HCT116 (cell line): Measurements from ENCODE around the gene BAIAP2L1. TPM values are rescaled to one million over a fixed set of nuclear protein-coding genes. Genes with fewer than 3 reads are reported as not detected.
A peak's percentile ranks its signal among the peaks of the same experiment; 100 is the strongest.
"Not testable (repeated sequence)": the region's sequence is repeated elsewhere in the genome, so short reads cannot be mapped to it uniquely, and the experiment has no call there.

Experiments
- ATAC-seq: fragments of 200-7000 bp; cut with Tn5 transposase; 2 replicates; pipeline ENCODE4 v1.9.1; 2020; ENCODE audit warnings: mild to moderate bottlenecking, moderate library complexity
- BruUV-seq: library from RNA; stranded (reverse); fragments of 400-500 nt; replicated peaks from 2 replicates; lab custom pipeline; 2021; lab: Mats Ljungman, UMichigan
- CTCF ChIA-PET: fragments of 300-600 bp; sonication (Branson Sonifier 250); formaldehyde crosslinking; loops from one replicate; lab custom pipeline; 2021; ENCODE audit warnings: antibody characterized with exemption; lab: Charles Lee
- POLR2A ChIA-PET: fragments of 300-600, 350-600 bp; sonication (Branson Sonifier 250); formaldehyde crosslinking; loops from one replicate; lab custom pipeline; 2021; ENCODE audit warnings: antibody characterized with exemption; lab: Charles Lee
- RAD21 ChIA-PET, 2 experiments: fragments of 300-600 bp; sonication (Branson Sonifier 250); formaldehyde crosslinking; loops; one replicate each; lab custom pipeline; 2023; ENCODE audit warnings: low total read pairs in 2 of 2; ENCODE audit not compliant: uncharacterized antibody in 2 of 2, unreplicated experiment in 2 of 2, low non-redundant PET in 1 of 2; lab: Charles Lee
- DNase-seq: peaks from one replicate; pipeline ENCODE4 v3.0.0-alpha.2; 2010; ENCODE audit warnings: low read depth, low spot score
- H2AFZ ChIP-seq: fragments of 200-600 bp; shearing (Covaris generic), sonication (generic); 2 replicates; pipeline ENCODE4 v1.6.1; 2017; ENCODE audit warnings: low read depth, mixed run types, mixed read lengths, antibody characterized with exemption, low read length; ENCODE audit not compliant: poor library complexity, severe bottlenecking
- H3K27ac ChIP-seq: 2 replicates; pipeline ENCODE4 v1.5.1; 2012; ENCODE audit warnings: low read depth, low read length
- H3K27me3 ChIP-seq: fragments of 200-600 bp; sonication (generic); 2 replicates; pipeline ENCODE4 v1.6.1; 2016; ENCODE audit warnings: mixed run types, low read length, mixed read lengths; ENCODE audit not compliant: insufficient read depth
- H3K36me3 ChIP-seq, 2 experiments: fragments of 200-500 bp in 1 of 2; fragments of 200-600 bp in 1 of 2; sonication (Bioruptor generic) in 1 of 2; sonication (generic) in 1 of 2; 2 replicates each; pipeline versions ENCODE4 v1.5.1 to v1.6.1; 2014 to 2016; ENCODE audit warnings: low read length in 2 of 2, inconsistent platforms in 1 of 2, mixed read lengths in 1 of 2, mixed run types in 1 of 2; ENCODE audit not compliant: insufficient read depth in 2 of 2, control insufficient read depth in 1 of 2
- H3K4me1 ChIP-seq, 2 experiments: fragments of 200-600 bp in 1 of 2; sonication (generic) in 1 of 2; 2 replicates each; pipeline versions ENCODE4 v1.5.1 to v1.6.1; 2012 to 2017; ENCODE audit warnings: low read length in 2 of 2, inconsistent platforms in 1 of 2, mild to moderate bottlenecking in 1 of 2, mixed read lengths in 1 of 2, mixed run types in 1 of 2, moderate library complexity in 1 of 2; ENCODE audit not compliant: insufficient read depth in 2 of 2, control insufficient read depth in 1 of 2
- H3K4me2 ChIP-seq: fragments of 200-600 bp; sonication (generic); 2 replicates; pipeline ENCODE4 v1.6.1; 2017; ENCODE audit warnings: mixed run types, low read length, mixed read lengths
- H3K4me3 ChIP-seq, 2 experiments: fragments of 200-600 bp in 1 of 2; sonication (generic) in 1 of 2; replicated peaks in 1 of 2; 2 replicates each; pipeline ENCODE4 v1.5.1; 2011 to 2016; ENCODE audit warnings: low read length in 2 of 2, control low read depth in 1 of 2, low read depth in 1 of 2, mild to moderate bottlenecking in 1 of 2, mixed read lengths in 1 of 2, mixed run types in 1 of 2
- H3K79me2 ChIP-seq: fragments of 200-600 bp; sonication (generic); 2 replicates; pipeline ENCODE4 v1.6.1; 2017; ENCODE audit warnings: mild to moderate bottlenecking, mixed run types, low read length, moderate library complexity, mixed read lengths; ENCODE audit not compliant: insufficient read depth
- H3K9ac ChIP-seq: fragments of 200-600 bp; sonication (generic); 2 replicates; pipeline ENCODE4 v1.6.1; 2016; ENCODE audit warnings: low read length, mixed read lengths
- H3K9me2 ChIP-seq: fragments of 200-600 bp; sonication (generic), shearing (Covaris generic); 2 replicates; pipeline ENCODE4 v1.6.1; 2017; ENCODE audit warnings: mixed run types, mild to moderate bottlenecking, moderate library complexity; ENCODE audit not compliant: insufficient read depth
- H3K9me3 ChIP-seq, 2 experiments: fragments of 200-500 bp in 1 of 2; fragments of 200-600 bp in 1 of 2; sonication (Bioruptor generic) in 1 of 2; sonication (generic) in 1 of 2; 2 replicates each; pipeline ENCODE4 v1.6.1; 2014 to 2017; ENCODE audit warnings: low read length in 2 of 2, mixed read lengths in 2 of 2, inconsistent platforms in 1 of 2, low read depth in 1 of 2, mild to moderate bottlenecking in 1 of 2, mixed run types in 1 of 2, moderate library complexity in 1 of 2; ENCODE audit not compliant: control insufficient read depth in 1 of 2, insufficient read depth in 1 of 2
- H4K20me1 ChIP-seq: fragments of 200-600 bp; sonication (generic), shearing (Covaris generic); 2 replicates; pipeline ENCODE4 v1.6.1; 2017; ENCODE audit warnings: mixed run types, mild to moderate bottlenecking, moderate library complexity; ENCODE audit not compliant: insufficient read depth
- CBX3 ChIP-seq: IDR thresholded peaks from 2 replicates; pipeline ENCODE4 v1.6.1; 2012; ENCODE audit warnings: low read depth
- ELF1 ChIP-seq: IDR thresholded peaks from 2 replicates; pipeline ENCODE4 v1.6.1; 2012; ENCODE audit warnings: low read depth, borderline replicate concordance
- FOSL1 ChIP-seq: IDR thresholded peaks from 2 replicates; pipeline ENCODE4 v1.6.1; 2012; ENCODE audit warnings: low read depth
- JUND ChIP-seq: IDR thresholded peaks from 2 replicates; pipeline ENCODE4 v1.6.1; 2012
- MAX ChIP-seq: IDR thresholded peaks from 2 replicates; pipeline ENCODE4 v1.6.1; 2012
- POLR2A ChIP-seq: IDR thresholded peaks from 2 replicates; pipeline ENCODE4 v1.7.0; 2011; ENCODE audit warnings: borderline replicate concordance; ENCODE audit not compliant: insufficient read depth, insufficient read length; ENCODE audit errors: extremely low read depth
- POLR2AphosphoS5 ChIP-seq: IDR thresholded peaks from 2 replicates; pipeline ENCODE4 v1.6.1; 2011; ENCODE audit warnings: mild to moderate bottlenecking, low read depth, low read length, moderate library complexity
- RAD21 ChIP-seq: IDR thresholded peaks from 2 replicates; pipeline ENCODE4 v1.6.1; 2012; ENCODE audit warnings: low read depth, mild to moderate bottlenecking
- SIN3A ChIP-seq: IDR thresholded peaks from 2 replicates; pipeline ENCODE4 v1.6.1; 2012; ENCODE audit warnings: low read depth
- SP1 ChIP-seq: IDR thresholded peaks from 2 replicates; pipeline ENCODE4 v1.6.1; 2012; ENCODE audit warnings: low read depth
- SRF ChIP-seq: IDR thresholded peaks from 2 replicates; pipeline ENCODE4 v1.6.1; 2012; ENCODE audit warnings: low read depth
- TCF7L2 ChIP-seq: IDR thresholded peaks from 2 replicates; pipeline ENCODE4 v1.7.0; 2011; ENCODE audit warnings: borderline replicate concordance, inconsistent platforms; ENCODE audit not compliant: insufficient read depth, insufficient read length; ENCODE audit errors: extremely low read depth
- ZBTB33 ChIP-seq: IDR thresholded peaks from 2 replicates; pipeline ENCODE4 v1.6.1; 2011; ENCODE audit warnings: mild to moderate bottlenecking, low read length, moderate library complexity; ENCODE audit not compliant: insufficient replicate concordance; ENCODE audit errors: extremely low read depth
- ZFX ChIP-seq: fragments of 450-650 bp; IDR thresholded peaks from 2 replicates; pipeline ENCODE4 v1.6.1; 2017
- intact Hi-C: fragments of 100-400 bp; cut with micrococcal nuclease; formaldehyde crosslinking; loops from 2 replicates; pipeline ENCODE4 v1.10.0; 2022
- total RNA-seq: library from RNA; stranded (reverse); gene quantifications from one replicate; pipeline ENCODE4 v1.2.1, GENCODE V29; 2021; ENCODE audit not compliant: unreplicated experiment

The BAIAP2L1 gene
- total RNA-seq, 1 experiment from 2014 or later, result 61.2 TPM

GRCh38 chr7:98419316-98419691 is 18.4 kb upstream of the BAIAP2L1 start:
- H3K9ac ChIP-seq, result peak overlapping the region; percentile 58
- H3K36me3 ChIP-seq, DNase-seq, H3K27me3 ChIP-seq, H3K9me3 ChIP-seq, H4K20me1 ChIP-seq, H3K79me2 ChIP-seq, H3K9me2 ChIP-seq: not testable (repeated sequence)
- RAD21 ChIA-PET, result interaction anchor here in 1 of 2 experiments (0.9 kb wide), 1 partner anchor 18 kb away, joined by 3 read pairs; the partner anchor contains the start of gene BAIAP2L1
- POLR2A ChIA-PET, result interaction anchor here (1.1 to 1.2 kb wide), 3 partner anchors 403 to 461 kb away, joined by 3 to 4 read pairs (median 3); no protein-coding TSS in a partner anchor
- H2AFZ ChIP-seq, result peak overlapping the region; percentile 16
- H3K4me1 ChIP-seq, result peaks cover 30 to 57% of the 10 kb centered on the region in 2 experiments
- intact Hi-C loops, result loop anchor here (1.0 to 2.0 kb wide), 2 partner anchors 65 to 125 kb away; no protein-coding TSS in a partner anchor
- peak overlapping the region; percentile 78 for H3K4me2 ChIP-seq
- CTCF ChIA-PET, result interaction anchor here (1.2 to 4.8 kb wide), 7 partner anchors 18 to 417 kb away, joined by 3 to 31 read pairs (median 9); partner anchors contain the start of gene BAIAP2L1
- BruUV-seq, result TSS peak; percentile 88
- peak overlapping the region; percentile 78 for H3K27ac ChIP-seq
- peak; percentile 4 for ATAC-seq
- H3K4me3 ChIP-seq, result peak overlapping the region; percentile 16 to 41

GRCh38 chr7:98418636-98419315 is 17.9 kb upstream of the BAIAP2L1 start:
- Histone ChIP-seq H3K36me3 (no peaks in the 10 kb centered on the region), H3K4me2 (peak overlapping the region; percentile 78), H3K4me1 (peaks cover 30 to 57% of the 10 kb centered on the region in 2 experiments), H3K27ac (peak overlapping the region; percentile 78), H2AFZ (peak overlapping the region; percentile 55), H3K79me2 (no peaks in the 10 kb centered on the region), H3K9me2 (no peaks in the 10 kb centered on the region), H3K4me3 (peak overlapping the region; percentile 28 to 41), H3K9me3 (no peaks in the 10 kb centered on the region), H3K9ac (peak overlapping the region; percentile 58), H3K27me3 (no peaks in the 10 kb centered on the region), H4K20me1 (no peaks in the 10 kb centered on the region)
- ChIA-PET POLR2A (interaction anchor here (1.1 to 1.6 kb wide), 5 partner anchors 10 to 461 kb away, joined by 3 to 11 read pairs (median 4); partner anchors contain the start of gene BAIAP2L1), RAD21 (interaction anchor here (0.6 to 0.9 kb wide), 2 partner anchors 18 to 457 kb away, joined by 3 read pairs; partner anchors contain the start of gene BAIAP2L1 (in 1 of the 2)), CTCF (interaction anchor here (1.2 to 4.8 kb wide), 8 partner anchors 18 to 461 kb away, joined by 3 to 31 read pairs (median 8); partner anchors contain the start of gene BAIAP2L1)
- BruUV-seq, result TSS peak; percentile 79
- peak; percentile 99 for DNase-seq
- intact Hi-C loops, result loop anchor here (1.0 to 2.0 kb wide), 2 partner anchors 64 to 124 kb away; no protein-coding TSS in a partner anchor
- peak; percentile 84 for ATAC-seq
- no peak for TF ChIP-seq RAD21
- no peak for TF ChIP-seq MAX
- TF ChIP-seq SRF, result no peak
- no peak for TF ChIP-seq ZFX
- no peak for TF ChIP-seq SP1
- no peak for TF ChIP-seq CBX3
- peak; percentile 15 for TF ChIP-seq ZBTB33
- TF ChIP-seq ELF1, result no peak
- no peak for TF ChIP-seq FOSL1
- no peak for TF ChIP-seq SIN3A
- TF ChIP-seq POLR2A, result peak; percentile 67
- TF ChIP-seq TCF7L2, result peak; percentile 53
- no peak for TF ChIP-seq JUND
- no peak; the same call in 1 of the 2 replicates for TF ChIP-seq POLR2AphosphoS5
